Tibial nerve (tissue), 4 donors: Measurements from ENCODE around the gene SLC2A9. TPM values are rescaled to one million over a fixed set of nuclear protein-coding genes. Genes with fewer than 3 reads are reported as not detected.

Experiments used
- DNase-seq, 2 donors: peaks; one replicate each; pipeline ENCODE4 v3.0.0-alpha.2; 2019; ENCODE audit warnings: low spot score in 2 of 2
- H3K27ac ChIP-seq, 4 donors: fragments of 200-600 bp; sonication (generic) in 3 of 4; one replicate each; pipeline ENCODE4 v1.5.1; 2017 to 2019; ENCODE audit warnings: mild to moderate bottlenecking in 1 of 4
- H3K27me3 ChIP-seq, 2 donors: fragments of 200-600 bp; sonication (generic) in 1 of 2; one replicate each; pipeline versions ENCODE4 v1.5.1 to v1.6.0; 2017 to 2019
- H3K36me3 ChIP-seq, 3 donors: fragments of 200-600 bp; sonication (generic); one replicate each; pipeline ENCODE4 v1.5.1; 2018 to 2019
- H3K4me1 ChIP-seq, 4 donors: fragments of 200-600 bp; sonication (generic) in 3 of 4; one replicate each; pipeline ENCODE4 v1.5.1; 2017 to 2019
- H3K4me3 ChIP-seq, 4 donors: fragments of 200-600 bp; sonication (generic) in 3 of 4; one replicate each; pipeline ENCODE4 v1.5.1; 2017 to 2019; ENCODE audit warnings: mild to moderate bottlenecking in 1 of 4, moderate library complexity in 1 of 4
- H3K9me3 ChIP-seq, 4 donors: fragments of 200-600 bp; sonication (generic) in 3 of 4; one replicate each; pipeline ENCODE4 v1.5.1; 2017 to 2019
- CTCF ChIP-seq, 5 experiments: fragments of 200-600 bp in 3 of 5; fragments of 450-650 bp in 2 of 5; sonication (generic) in 3 of 5; IDR thresholded peaks; one replicate each; pipeline ENCODE4 v1.5.1; 2016 to 2019; ENCODE audit warnings: antibody characterized with exemption in 5 of 5, mild to moderate bottlenecking in 3 of 5, moderate library complexity in 2 of 5
- EP300 ChIP-seq, 2 donors: sonication (generic); formaldehyde crosslinking; IDR thresholded peaks; one replicate each; pipeline ENCODE4 v1.6.1; 2017; ENCODE audit warnings: antibody characterized with exemption in 2 of 2, mild to moderate bottlenecking in 1 of 2
- POLR2A ChIP-seq, 2 donors: fragments of 450-650 bp; IDR thresholded peaks; one replicate each; pipeline ENCODE4 v1.6.1; 2017; ENCODE audit warnings: antibody characterized with exemption in 2 of 2, mild to moderate bottlenecking in 2 of 2, moderate library complexity in 2 of 2
- WGBS, 2 donors: methylation state at CpG; one replicate each; pipeline ENCODE4 v1.1.5; 2018; 5-methylcytosine and 5-hydroxymethylcytosine counted together
- total RNA-seq, 4 donors: library from RNA; depleted of rRNA; stranded (reverse); fragments of >200 nt; gene quantifications; one replicate each; pipeline ENCODE4 v1.1.0, GENCODE V29; 2016

The SLC2A9 gene
- total RNA-seq, 4 donors from 2014 or later: 2.7 to 10.7 (median 6.0) TPM

GRCh38 chr4:9919047-9919446, 102.2 kb downstream of the SLC2A9 start:
- H3K36me3 ChIP-seq: peaks cover 0 to 10% (median 0%) of the 10 kb centered on the region in 3 donors
- no peaks in the 10 kb centered on the region for H3K9me3 ChIP-seq
- no peak overlapping the region for H3K4me3 ChIP-seq
- H3K27ac ChIP-seq: no peak overlapping the region
- WGBS, 2 donors: 87 to 88% methylated on average over 6 of the region's 6 CpGs
- H3K27me3 ChIP-seq: no peaks in the 10 kb centered on the region
- DNase-seq: no peak
- H3K4me1 ChIP-seq: no peaks in the 10 kb centered on the region
- no peak for TF ChIP-seq POLR2A (IDR thresholded peaks at IDR 0.05)

GRCh38 chr4:9918484-9918883, 102.8 kb downstream of the SLC2A9 start:
- no peaks in the 10 kb centered on the region for H3K27me3 ChIP-seq
- no peak overlapping the region for H3K4me3 ChIP-seq
- H3K27ac ChIP-seq: no peak overlapping the region
- WGBS, 2 donors: 92 to 94% methylated on average over 4 of the region's 4 CpGs
- H3K9me3 ChIP-seq: no peaks in the 10 kb centered on the region
- H3K36me3 ChIP-seq: peaks cover 0 to 10% (median 0%) of the 10 kb centered on the region in 3 donors
- TF ChIP-seq EP300 (IDR thresholded peaks at IDR 0.05) (no peak), POLR2A (IDR thresholded peaks at IDR 0.05) (no peak), CTCF (IDR thresholded peaks at IDR 0.05) (no peak)
- no peaks in the 10 kb centered on the region for H3K4me1 ChIP-seq
- DNase-seq: no peak

- TF ChIP-seq EP300 (IDR thresholded peaks at IDR 0.05): no peak
- no peak for TF ChIP-seq CTCF (IDR thresholded peaks at IDR 0.05)
- no peak for TF ChIP-seq POLR2A (IDR thresholded peaks at IDR 0.05)
- H3K9me3 ChIP-seq: no peaks in the 10 kb centered on the region
- H3K36me3 ChIP-seq: peaks cover 0 to 10% (median 0%) of the 10 kb centered on the region in 3 donors
- no peak for DNase-seq
- no peak overlapping the region for H3K4me3 ChIP-seq
- H3K27ac ChIP-seq: no peak overlapping the region
- no peaks in the 10 kb centered on the region for H3K4me1 ChIP-seq
- no peaks in the 10 kb centered on the region for H3K27me3 ChIP-seq
- WGBS, 2 donors: 82% methylated on average over 3 of the region's 3 CpGs
These were observed 104.4 kb downstream of the SLC2A9 start for GRCh38 chr4:9916937-9917336.

- Histone ChIP-seq H3K4me3 (no peak overlapping the region), H3K36me3 (peaks cover 0 to 10% (median 0%) of the 10 kb centered on the region in 3 donors), H3K4me1 (no peaks in the 10 kb centered on the region), H3K9me3 (no peaks in the 10 kb centered on the region), H3K27ac (no peak overlapping the region), H3K27me3 (no peaks in the 10 kb centered on the region)
- no peak for DNase-seq
- WGBS, 2 donors: 65 to 90% methylated on average over 1 of the region's 1 CpG
- TF ChIP-seq EP300 (IDR thresholded peaks at IDR 0.05) (no peak), POLR2A (IDR thresholded peaks at IDR 0.05) (no peak), CTCF (IDR thresholded peaks at IDR 0.05) (no peak)
These were observed 105.0 kb downstream of the SLC2A9 start for GRCh38 chr4:9916346-9916745.

GRCh38 chr4:9913846-9914245, 107.5 kb downstream of the SLC2A9 start:
- Histone ChIP-seq H3K27me3 (no peaks in the 10 kb centered on the region), H3K27ac (no peak overlapping the region), H3K4me1 (no peaks in the 10 kb centered on the region), H3K4me3 (no peak overlapping the region), H3K36me3 (peaks cover 0 to 10% (median 0%) of the 10 kb centered on the region in 3 donors), H3K9me3 (peaks cover 0 to 5% (median 0%) of the 10 kb centered on the region in 4 donors)
- WGBS, 2 donors: 73 to 78% methylated on average over 3 of the region's 3 CpGs
- no peak for DNase-seq
- TF ChIP-seq EP300 (IDR thresholded peaks at IDR 0.05) (no peak), CTCF (IDR thresholded peaks at IDR 0.05) (no peak)

GRCh38 chr4:9906996-9907395, 114.3 kb downstream of the SLC2A9 start:
- no peaks in the 10 kb centered on the region for H3K4me1 ChIP-seq
- TF ChIP-seq EP300 (IDR thresholded peaks at IDR 0.05): no peak
- no peak for TF ChIP-seq POLR2A (IDR thresholded peaks at IDR 0.05)
- TF ChIP-seq CTCF (IDR thresholded peaks at IDR 0.05): no peak
- WGBS, 2 donors: 88 to 93% methylated on average over 1 of the region's 1 CpG
- no peaks in the 10 kb centered on the region for H3K27me3 ChIP-seq
- peaks cover 0 to 6% (median 0%) of the 10 kb centered on the region in 4 donors for H3K9me3 ChIP-seq
- DNase-seq: no peak
- no peak overlapping the region for H3K27ac ChIP-seq
- H3K36me3 ChIP-seq: no peaks in the 10 kb centered on the region
- no peak overlapping the region for H3K4me3 ChIP-seq
